Superior temporal gyrus (tissue), 1 donor: ENCODE results near the gene ENTHD1.

Experiments used
- DNase-seq: peaks from one replicate; pipeline ENCODE4 v3.0.0-alpha.2; 2016; ENCODE audit errors: extremely low spot score

The ENTHD1 gene

GRCh38 chr22:39845529-39845928 is 48.0 kb downstream of the ENTHD1 start:
- DNase-seq: no peak

GRCh38 chr22:39839917-39840510 is 53.5 kb downstream of the ENTHD1 start:
- DNase-seq: no peak

- DNase-seq: no peak
These were observed 54.4 kb downstream of the ENTHD1 start for GRCh38 chr22:39839204-39839603.

- no peak for DNase-seq
These were observed 60.0 kb downstream of the ENTHD1 start for GRCh38 chr22:39833610-39834009.

- no peak for DNase-seq
These were observed 60.5 kb downstream of the ENTHD1 start for GRCh38 chr22:39833093-39833492.

- DNase-seq: no peak
These were observed 60.9 kb downstream of the ENTHD1 start for GRCh38 chr22:39832627-39833074.

- DNase-seq: no peak
These were observed 67.9 kb downstream of the ENTHD1 start for GRCh38 chr22:39825661-39826102.

- no peak for DNase-seq
These were observed 72.6 kb downstream of the ENTHD1 start for GRCh38 chr22:39821008-39821407.

GRCh38 chr22:39820256-39820655 is 73.3 kb downstream of the ENTHD1 start:
- no peak for DNase-seq

GRCh38 chr22:39819429-39819828 is 74.1 kb downstream of the ENTHD1 start:
- DNase-seq: no peak

- DNase-seq: no peak
These were observed 75.5 kb downstream of the ENTHD1 start for GRCh38 chr22:39818094-39818493.

GRCh38 chr22:39815932-39816331 is 77.6 kb downstream of the ENTHD1 start:
- DNase-seq: no peak

GRCh38 chr22:39814899-39815298 is 78.7 kb downstream of the ENTHD1 start:
- DNase-seq: no peak

- no peak for DNase-seq
These were observed 83.6 kb downstream of the ENTHD1 start for GRCh38 chr22:39809772-39810557.

- no peak for DNase-seq
These were observed 85.5 kb downstream of the ENTHD1 start for GRCh38 chr22:39808081-39808480.

- no peak for DNase-seq
These were observed 87.5 kb downstream of the ENTHD1 start for GRCh38 chr22:39806109-39806508.

GRCh38 chr22:39805117-39805516 is 88.4 kb downstream of the ENTHD1 start:
- DNase-seq: no peak

GRCh38 chr22:39802682-39803081 is 90.9 kb downstream of the ENTHD1 start:
- DNase-seq: no peak

GRCh38 chr22:39800790-39801520 is 92.6 kb downstream of the ENTHD1 start:
- DNase-seq: no peak

- no peak for DNase-seq
These were observed 95.9 kb downstream of the ENTHD1 start for GRCh38 chr22:39797528-39798147.

- no peak for DNase-seq
These were observed 103.8 kb downstream of the ENTHD1 start for GRCh38 chr22:39789788-39790187.

- DNase-seq: no peak
These were observed 108.3 kb downstream of the ENTHD1 start for GRCh38 chr22:39785232-39785631.
